Measurements from ENCODE around the gene ARID2. TPM values are rescaled to one million over a fixed set of nuclear protein-coding genes. Genes with fewer than 3 reads are reported as not detected.

Gene ARID2
- total and polyA plus RNA-seq, 2 of the 13 experiments (the other 11 are each of a cell fraction or from before 2014, with no cell fraction given), result 15.9 to 22.2 TPM

- H3K36me3 ChIP-seq (replicated peaks in 1 of 2; ENCODE audit: control insufficient read depth in 1 of 2, insufficient read depth in 2 of 2, low read length in 2 of 2), result no peaks in the 10 kb centered on the region
- H2AFZ ChIP-seq (ENCODE audit: low read length), result no peak overlapping the region
- ATAC-seq (no peak), FAIRE-seq (no peak), DNase-seq (ENCODE audit: low spot score) (no peak)
- no TSS peak for BruUV-seq (replicated peaks)
- POLR2A ChIA-PET, result no interaction called here
- H3K9me3 ChIP-seq (ENCODE audit: low read length), result no peaks in the 10 kb centered on the region
- no peak overlapping the region for H3K4me3 ChIP-seq (replicated peaks in 1 of 3; ENCODE audit: insufficient read depth in 1 of 3, low read depth in 2 of 3, low read length in 3 of 3)
- no peak for TF ChIP-seq SNAPC2 (CRISPR knock-in tag; IDR thresholded peaks at IDR 0.05)
- TF ChIP-seq ZBTB25 (CRISPR knock-in tag; IDR thresholded peaks at IDR 0.05), result no peak
- TF ChIP-seq ZNF878 (CRISPR knock-in tag; IDR thresholded peaks at IDR 0.05), result no peak
- TF ChIP-seq EP300 (IDR thresholded peaks at IDR 0.05; ENCODE audit: low read depth in 2 of 2, low read length in 2 of 2), result no peak
- TF ChIP-seq EP300 (CRISPR knock-in tag; IDR thresholded peaks at IDR 0.05; ENCODE audit: borderline replicate concordance), result no peak
- no peak for TF ChIP-seq ZNF432 (CRISPR knock-in tag; IDR thresholded peaks at IDR 0.05; ENCODE audit: borderline replicate concordance)
- no peak overlapping the region for H3K9ac ChIP-seq (ENCODE audit: insufficient read depth, low read depth, low read length)
- CTCF ChIA-PET (ENCODE audit: low intra/inter-chr PET ratio, low total read pairs), result no interaction called here
- no peaks in the 10 kb centered on the region for H3K79me2 ChIP-seq (ENCODE audit: insufficient read depth, low read length)
- H4K20me1 ChIP-seq (ENCODE audit: insufficient read depth, low read length), result no peaks in the 10 kb centered on the region
- no peaks in the 10 kb centered on the region for H3K27me3 ChIP-seq (ENCODE audit: control insufficient read depth in 1 of 2, insufficient read depth in 2 of 2, low read length in 2 of 2)
- H3K4me1 ChIP-seq (ENCODE audit: insufficient read depth, low read length), result no peaks in the 10 kb centered on the region
- H3K27ac ChIP-seq (ENCODE audit: extremely low read length, insufficient read depth, low read length), result no peak overlapping the region
- no peak overlapping the region for H3K4me2 ChIP-seq (ENCODE audit: low read depth, low read length)
- in situ Hi-C loops (cut with HindIII; ENCODE audit: extremely low pct_ligation_motif_present, low pct_unique_long_range_greater_than_20kb), result no loop called here
- intact Hi-C loops (cut with micrococcal nuclease; ENCODE audit: unreplicated experiment), result no loop called here
These were observed 21.1 kb upstream of the ARID2 start for GRCh38 chr12:45708363-45708762.

DNA sequence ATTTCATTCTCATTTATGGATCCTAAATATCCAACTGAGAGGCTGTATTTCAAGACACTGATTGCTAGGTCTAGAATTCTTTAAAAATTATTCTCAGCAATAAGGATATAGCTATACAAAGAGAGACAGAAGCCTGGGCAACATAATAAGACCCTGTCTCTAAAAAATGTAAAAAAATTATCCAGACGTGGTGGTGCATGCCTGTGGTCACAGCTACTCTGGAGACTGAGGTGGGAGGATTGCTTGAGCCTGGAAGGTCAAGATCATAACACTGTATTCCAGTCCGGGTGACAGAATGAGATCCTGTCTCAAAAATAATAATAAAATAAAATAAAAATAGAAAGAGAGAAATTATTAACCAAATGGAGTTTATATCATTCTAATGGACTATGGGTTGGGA is 20.6 kb upstream of the ARID2 start:
- H4K20me1 ChIP-seq (ENCODE audit: insufficient read depth, low read length), result no peaks in the 10 kb centered on the region
- POLR2A ChIA-PET, result no interaction called here
- no peak overlapping the region for H3K9ac ChIP-seq (ENCODE audit: insufficient read depth, low read depth, low read length)
- in situ Hi-C loops (cut with HindIII; ENCODE audit: extremely low pct_ligation_motif_present, low pct_unique_long_range_greater_than_20kb), result no loop called here
- ATAC-seq (no peak), DNase-seq (ENCODE audit: low spot score) (no peak), FAIRE-seq (no peak)
- H3K79me2 ChIP-seq (ENCODE audit: insufficient read depth, low read length), result no peaks in the 10 kb centered on the region
- no peak overlapping the region for H3K4me2 ChIP-seq (ENCODE audit: low read depth, low read length)
- no peak overlapping the region for H2AFZ ChIP-seq (ENCODE audit: low read length)
- no peak for TF ChIP-seq KAT2B (IDR thresholded peaks at IDR 0.05; ENCODE audit: borderline replicate concordance, low read depth, low read length)
- no peak for TF ChIP-seq NFE2L1 (CRISPR knock-in tag; IDR thresholded peaks at IDR 0.05; ENCODE audit: borderline replicate concordance)
- no peak for TF ChIP-seq ZNF558 (CRISPR knock-in tag; IDR thresholded peaks at IDR 0.05; ENCODE audit: borderline replicate concordance)
- TF ChIP-seq, protein P1, sequence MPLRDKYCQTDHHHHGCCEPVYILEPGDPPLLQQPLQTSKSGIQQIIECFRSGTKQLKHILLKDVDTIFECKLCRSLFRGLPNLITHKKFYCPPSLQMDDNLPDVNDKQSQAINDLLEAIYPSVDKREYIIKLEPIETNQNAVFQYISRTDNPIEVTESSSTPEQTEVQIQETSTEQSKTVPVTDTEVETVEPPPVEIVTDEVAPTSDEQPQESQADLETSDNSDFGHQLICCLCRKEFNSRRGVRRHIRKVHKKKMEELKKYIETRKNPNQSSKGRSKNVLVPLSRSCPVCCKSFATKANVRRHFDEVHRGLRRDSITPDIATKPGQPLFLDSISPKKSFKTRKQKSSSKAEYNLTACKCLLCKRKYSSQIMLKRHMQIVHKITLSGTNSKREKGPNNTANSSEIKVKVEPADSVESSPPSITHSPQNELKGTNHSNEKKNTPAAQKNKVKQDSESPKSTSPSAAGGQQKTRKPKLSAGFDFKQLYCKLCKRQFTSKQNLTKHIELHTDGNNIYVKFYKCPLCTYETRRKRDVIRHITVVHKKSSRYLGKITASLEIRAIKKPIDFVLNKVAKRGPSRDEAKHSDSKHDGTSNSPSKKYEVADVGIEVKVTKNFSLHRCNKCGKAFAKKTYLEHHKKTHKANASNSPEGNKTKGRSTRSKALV (CRISPR knock-in tag; IDR thresholded peaks at IDR 0.05), result no peak
- TF ChIP-seq NFIB (CRISPR knock-in tag; IDR thresholded peaks at IDR 0.05; ENCODE audit: borderline replicate concordance), result no peak
- no peak for TF ChIP-seq ZNF205 (CRISPR knock-in tag; IDR thresholded peaks at IDR 0.05)
- no peak for TF ChIP-seq TP53 (CRISPR knock-in tag; conservative IDR thresholded peaks at IDR 0.05)
- no peak for TF ChIP-seq CREB1 (IDR thresholded peaks at IDR 0.05)
- TF ChIP-seq CREB1 (CRISPR knock-in tag; IDR thresholded peaks at IDR 0.05), result no peak
- no peak for TF ChIP-seq NR0B2 (CRISPR knock-in tag; IDR thresholded peaks at IDR 0.05)
- H3K27me3 ChIP-seq (ENCODE audit: control insufficient read depth in 1 of 2, insufficient read depth in 2 of 2, low read length in 2 of 2), result no peaks in the 10 kb centered on the region
- intact Hi-C loops (cut with micrococcal nuclease; ENCODE audit: unreplicated experiment), result no loop called here
- no peaks in the 10 kb centered on the region for H3K9me3 ChIP-seq (ENCODE audit: low read length)
- no peak overlapping the region for H3K4me3 ChIP-seq (replicated peaks in 1 of 3; ENCODE audit: insufficient read depth in 1 of 3, low read depth in 2 of 3, low read length in 3 of 3)
- WGBS (ENCODE audit: low lambda C conversion rate), result 24% methylated on average over 2 of the region's 2 CpGs
- CTCF ChIA-PET (ENCODE audit: low intra/inter-chr PET ratio, low total read pairs), result no interaction called here
- BruUV-seq (replicated peaks), result no TSS peak
- no peaks in the 10 kb centered on the region for H3K4me1 ChIP-seq (ENCODE audit: insufficient read depth, low read length)
- H3K27ac ChIP-seq (ENCODE audit: extremely low read length, insufficient read depth, low read length), result no peak overlapping the region
- H3K36me3 ChIP-seq (replicated peaks in 1 of 2; ENCODE audit: control insufficient read depth in 1 of 2, insufficient read depth in 2 of 2, low read length in 2 of 2), result no peaks in the 10 kb centered on the region

Measured in HepG2 (cell line).